Natural killer cell (primary cell): ENCODE measurements around the gene KPNA2. TPM values are rescaled to one million over a fixed set of nuclear protein-coding genes. Genes with fewer than 3 reads are reported as not detected.
A peak's percentile ranks its signal among the peaks of the same experiment; 100 is the strongest.
"Not testable (repeated sequence)": the region's sequence is repeated elsewhere in the genome, so short reads cannot be mapped to it uniquely, and the experiment has no call there.

Source experiments
- ATAC-seq, 3 donors: fragments of 150-1000 bp in 2 of 3; fragments of 200-7000 bp in 1 of 3; cut with Tn5 transposase; 1 replicate in 1 of 3; 2 replicates in 2 of 3; pipeline ENCODE4 v1.10.0; 2021; ENCODE audit warnings: mild to moderate bottlenecking in 2 of 3, moderate library complexity in 2 of 3
- DNase-seq, 2 donors: peaks; one replicate each; pipeline versions ENCODE4 v3.0.0 to v3.0.0-alpha.2; 2013 to 2021; ENCODE audit warnings: mixed read lengths in 1 of 2
- H3K27ac ChIP-seq: one replicate; pipeline ENCODE4 v1.5.1; 2013; ENCODE audit warnings: mild to moderate bottlenecking, low read length
- H3K27me3 ChIP-seq: one replicate; pipeline ENCODE4 v1.6.1; 2013; ENCODE audit warnings: low read length; ENCODE audit not compliant: control insufficient read depth, insufficient read depth
- H3K36me3 ChIP-seq: one replicate; pipeline ENCODE4 v1.6.1; 2013; ENCODE audit warnings: low read length; ENCODE audit not compliant: control insufficient read depth, insufficient read depth
- H3K4me1 ChIP-seq: one replicate; pipeline ENCODE4 v1.6.1; 2013; ENCODE audit warnings: low read length; ENCODE audit not compliant: control insufficient read depth, insufficient read depth
- H3K4me3 ChIP-seq: one replicate; pipeline ENCODE4 v1.5.1; 2013; ENCODE audit warnings: low read length
- H3K9me3 ChIP-seq: one replicate; pipeline ENCODE4 v1.6.1; 2013; ENCODE audit warnings: low read length; ENCODE audit not compliant: control insufficient read depth, insufficient read depth
- H3K27ac Mint-ChIP-seq, 2 donors: one replicate each; pipeline ENCODE4 v1.8.0; 2022; ENCODE audit warnings: mild to moderate bottlenecking in 2 of 2, mixed read lengths in 2 of 2, moderate library complexity in 1 of 2
- H3K27me3 Mint-ChIP-seq, 2 donors: one replicate each; pipeline ENCODE4 v1.8.0; 2022; ENCODE audit warnings: low read depth in 2 of 2, mixed read lengths in 2 of 2
- H3K36me3 Mint-ChIP-seq: one replicate; pipeline ENCODE4 v1.8.0; 2022; ENCODE audit warnings: mixed read lengths
- H3K4me1 Mint-ChIP-seq, 2 donors: one replicate each; pipeline ENCODE4 v1.8.0; 2022; ENCODE audit warnings: mixed read lengths in 2 of 2
- H3K4me3 Mint-ChIP-seq: one replicate; pipeline ENCODE4 v1.8.0; 2022; ENCODE audit warnings: mild to moderate bottlenecking, moderate library complexity, mixed read lengths
- H3K9me3 Mint-ChIP-seq, 2 donors: one replicate each; pipeline ENCODE4 v1.8.0; 2022; ENCODE audit warnings: mixed read lengths in 2 of 2
- CTCF ChIP-seq: fragments of 200-600 bp; IDR thresholded peaks from one replicate; pipeline ENCODE4 v1.8.0; 2022; ENCODE audit warnings: antibody characterized with exemption
- WGBS: methylation state at CpG from one replicate; pipeline ENCODE4 v1.1.7; 2013; ENCODE audit warnings: missing lambda C conversion rate; ENCODE audit not compliant: insufficient coverage; 5-methylcytosine and 5-hydroxymethylcytosine counted together
- intact Hi-C: fragments of 100-400 bp; cut with micrococcal nuclease; formaldehyde crosslinking; loops from one replicate; pipeline ENCODE4 v1.14.2; 2022
- total RNA-seq, 4 donors: library from RNA; stranded (reverse); fragments of 120-200 nt in 1 of 4; gene quantifications; one replicate each; pipeline versions ENCODE4 v1.2.3 to v1.2.4, GENCODE V29; 2013 to 2022

Gene KPNA2
- total RNA-seq, 3 donors from 2014 or later (not counting 1 experiment from before 2014, with no cell fraction given) = 45.1 to 52.8 (median 49.3) TPM

- Histone ChIP-seq H3K9me3 (no peaks in the 10 kb centered on the region), H3K36me3 (no peaks in the 10 kb centered on the region), H3K4me3 (no peak overlapping the region), H3K27me3 (no peaks in the 10 kb centered on the region), H3K4me1 (no peaks in the 10 kb centered on the region), H3K27ac (no peak overlapping the region)
- Mint-ChIP-seq H3K9me3 (no peaks in the 10 kb centered on the region), H3K36me3 (no peaks in the 10 kb centered on the region), H3K27ac (no peak overlapping the region), H3K4me3 (no peak overlapping the region), H3K4me1 (no peaks in the 10 kb centered on the region), H3K27me3 (no peaks in the 10 kb centered on the region)
- intact Hi-C loops = no loop called here
- TF ChIP-seq CTCF = no peak
- DNase-seq (no peak), ATAC-seq (no peak)
- 93% methylated on average over 4 of the region's 4 CpGs for WGBS
Measured at GRCh38 chr17:68074279-68074678, 38.7 kb downstream of the KPNA2 start.

GRCh38 chr17:68075953-68076607 lies 40.5 kb downstream of the KPNA2 start:
- H3K9me3 ChIP-seq, H3K36me3 Mint-ChIP-seq, intact Hi-C loops, H3K9me3 Mint-ChIP-seq, H3K4me1 ChIP-seq, ATAC-seq, DNase-seq, H3K27ac ChIP-seq, H3K27ac Mint-ChIP-seq, H3K4me3 ChIP-seq, H3K4me1 Mint-ChIP-seq, H3K36me3 ChIP-seq, H3K27me3 Mint-ChIP-seq, H3K27me3 ChIP-seq, H3K4me3 Mint-ChIP-seq: not testable (repeated sequence)
- WGBS = no CpG with 5 or more reads among the region's 1 CpG

- H3K36me3 ChIP-seq, H3K27me3 Mint-ChIP-seq, H3K4me3 ChIP-seq, ATAC-seq, intact Hi-C loops, H3K4me1 Mint-ChIP-seq, H3K4me3 Mint-ChIP-seq, H3K27me3 ChIP-seq, H3K9me3 Mint-ChIP-seq, H3K36me3 Mint-ChIP-seq, H3K27ac ChIP-seq, H3K27ac Mint-ChIP-seq, DNase-seq, H3K9me3 ChIP-seq: not testable (repeated sequence)
- peaks cover 11% of the 10 kb centered on the region for H3K4me1 ChIP-seq
- WGBS = 74% methylated on average over 3 of the region's 5 CpGs
Measured at GRCh38 chr17:68077498-68077897, 42.0 kb downstream of the KPNA2 start.

GRCh38 chr17:68080411-68081150 lies 45.0 kb downstream of the KPNA2 start:
- Mint-ChIP-seq H3K4me1 (peaks cover 14 to 15% of the 10 kb centered on the region in 2 donors), H3K36me3 (no peaks in the 10 kb centered on the region), H3K27ac (no peak overlapping the region), H3K4me3 (no peak overlapping the region), H3K27me3 (no peaks in the 10 kb centered on the region), H3K9me3 (no peaks in the 10 kb centered on the region)
- ATAC-seq = no peak
- peaks cover 19% of the 10 kb centered on the region for H3K4me1 ChIP-seq
- H3K27me3 ChIP-seq = no peaks in the 10 kb centered on the region
- no peak for TF ChIP-seq CTCF
- intact Hi-C loops = no loop called here
- 98% methylated on average over 46 of the region's 46 CpGs for WGBS
- DNase-seq = no peak
- no peak overlapping the region for H3K27ac ChIP-seq
- no peaks in the 10 kb centered on the region for H3K36me3 ChIP-seq
- H3K9me3 ChIP-seq = no peaks in the 10 kb centered on the region
- H3K4me3 ChIP-seq = no peak overlapping the region

GRCh38 chr17:68081305-68082265 lies 46.0 kb downstream of the KPNA2 start:
- DNase-seq, H3K36me3 Mint-ChIP-seq, H3K4me3 ChIP-seq, H3K27me3 ChIP-seq, H3K27ac ChIP-seq, H3K9me3 Mint-ChIP-seq, H3K9me3 ChIP-seq, intact Hi-C loops, H3K27me3 Mint-ChIP-seq, H3K36me3 ChIP-seq: not testable (repeated sequence)
- H3K4me1 ChIP-seq = peaks cover 29% of the 10 kb centered on the region
- ATAC-seq = peak in 1 of 3 donors; percentile 42
- Mint-ChIP-seq H3K4me1 (peaks cover 24 to 25% of the 10 kb centered on the region in 2 donors), H3K27ac (peak overlapping the region; percentile 16 to 64), H3K4me3 (peak overlapping the region; percentile 79)
- 60% methylated on average over 10 of the region's 13 CpGs for WGBS
